Stimulated activated CD4-positive, alpha-beta T cell treated with anti-CD3 and anti-CD28 coated beads, Interleukin-1b, Interleukin-23, amount 100 ng/mL, for 1 hour (primary cell): Measurements from ENCODE around the gene CD99.

Experiments
- DNase-seq, 2 donors: peaks; one replicate each; pipeline ENCODE4 v3.0.0-alpha.2; 2020; ENCODE audit warnings: low read depth in 2 of 2

The CD99 gene

GRCh38 chrX:2698604-2699003 is 7.5 kb downstream of the CD99 start:
- DNase-seq, result no peak

DNA sequence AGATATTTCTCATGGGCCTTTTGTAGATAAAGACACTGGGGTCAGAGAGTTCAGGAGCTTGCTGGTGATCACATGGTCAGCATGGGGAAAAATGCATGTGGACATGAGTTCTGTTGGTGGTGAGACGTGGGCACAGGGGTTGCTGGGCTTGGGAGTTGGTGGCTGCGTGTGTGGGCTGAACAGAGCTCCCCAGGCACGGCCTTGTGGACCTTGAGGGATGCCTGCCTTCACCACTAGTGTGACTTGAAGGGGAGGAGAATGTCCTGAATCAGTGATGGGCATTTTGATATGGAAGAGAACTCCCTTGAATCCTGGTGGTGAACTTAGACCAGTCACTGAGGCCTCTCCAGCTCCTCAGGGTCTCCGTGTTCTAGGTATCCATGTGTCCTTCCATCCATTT is 8.9 kb downstream of the CD99 start:
- DNase-seq, result no peak

GRCh38 chrX:2700405-2701320 is 9.6 kb downstream of the CD99 start:
- no peak for DNase-seq

GRCh38 chrX:2701600-2701999 is 10.5 kb downstream of the CD99 start:
- no peak for DNase-seq

- DNase-seq, result no peak
These were observed 12.9 kb downstream of the CD99 start for GRCh38 chrX:2703991-2704369.

DNA sequence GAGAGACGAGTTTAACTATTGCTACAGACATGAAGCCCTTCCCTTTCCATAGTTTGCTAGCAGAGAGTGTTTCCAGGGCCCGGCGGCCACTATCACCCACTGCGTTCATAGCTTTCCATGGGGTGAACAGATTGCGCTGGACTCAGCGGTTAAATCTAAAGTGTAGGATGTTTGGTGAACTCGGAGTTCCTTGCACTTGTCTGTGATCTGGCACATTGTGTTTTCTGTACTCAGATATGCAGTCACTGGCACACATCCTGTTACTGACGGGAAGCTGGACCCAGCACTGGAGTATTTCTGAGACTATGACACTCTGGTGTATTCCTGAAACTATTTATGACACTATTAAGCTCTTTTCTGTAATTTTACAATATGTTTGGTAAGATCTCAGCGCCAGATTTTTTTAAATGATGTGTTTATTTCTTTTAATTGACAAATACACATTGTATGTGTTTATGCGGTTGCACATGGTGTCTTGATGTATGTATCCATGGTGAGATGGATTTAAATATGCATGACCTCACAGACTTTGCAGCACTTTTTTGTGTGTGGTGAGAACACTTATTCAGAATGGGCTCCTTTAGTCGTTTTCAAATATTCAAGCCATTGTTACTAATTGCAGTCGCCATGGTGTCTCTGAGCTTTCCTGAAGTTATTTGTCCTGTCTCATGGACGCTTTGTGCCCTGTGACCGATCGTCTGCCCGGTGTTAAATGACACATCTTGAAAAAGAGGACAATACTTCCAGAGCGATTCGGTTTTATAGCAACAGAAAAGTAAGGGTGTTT is 14.1 kb downstream of the CD99 start:
- DNase-seq, result no peak

DNA sequence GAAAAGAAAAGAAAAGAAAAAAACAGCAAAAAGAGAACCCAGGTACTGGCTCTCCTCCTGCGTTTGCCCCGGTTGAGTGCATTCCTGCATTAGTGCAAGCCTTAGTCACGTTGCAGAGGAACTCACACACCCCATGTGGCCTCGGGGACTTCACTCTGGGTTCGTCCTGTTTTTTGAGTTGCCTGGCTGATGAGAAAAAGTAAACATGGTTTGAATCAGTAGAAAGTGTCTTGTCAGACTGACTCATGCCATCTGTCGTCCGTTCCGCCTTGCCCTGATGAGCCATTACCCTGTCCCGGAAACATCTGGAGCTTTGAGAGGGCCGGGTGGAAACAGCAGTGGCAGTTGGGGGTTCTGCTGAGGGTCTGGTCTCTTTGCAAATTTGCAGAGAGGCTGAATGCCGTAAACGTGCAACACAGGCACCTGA is 16.3 kb downstream of the CD99 start:
- no peak for DNase-seq

DNA sequence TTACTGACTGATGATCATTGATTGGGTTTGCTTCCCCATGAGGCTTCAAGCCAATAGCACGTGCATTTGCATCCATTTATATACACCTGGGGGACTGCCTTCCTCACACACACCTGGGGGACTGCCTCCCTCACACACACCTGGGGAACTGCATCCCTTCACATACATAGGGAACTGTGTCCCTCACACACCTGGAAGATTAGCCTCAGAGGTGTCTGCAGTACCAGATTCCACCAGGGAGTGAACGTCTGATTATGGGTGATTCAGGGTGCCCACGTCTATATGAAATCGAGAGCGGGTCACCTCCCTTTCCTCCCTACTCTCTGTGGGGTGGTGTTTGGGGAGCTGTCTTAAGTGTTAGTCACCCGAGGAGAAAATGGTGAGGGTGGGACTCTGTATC is 16.9 kb downstream of the CD99 start:
- DNase-seq, result no peak

- no peak for DNase-seq
These were observed 17.6 kb downstream of the CD99 start for GRCh38 chrX:2708592-2709188.

DNA sequence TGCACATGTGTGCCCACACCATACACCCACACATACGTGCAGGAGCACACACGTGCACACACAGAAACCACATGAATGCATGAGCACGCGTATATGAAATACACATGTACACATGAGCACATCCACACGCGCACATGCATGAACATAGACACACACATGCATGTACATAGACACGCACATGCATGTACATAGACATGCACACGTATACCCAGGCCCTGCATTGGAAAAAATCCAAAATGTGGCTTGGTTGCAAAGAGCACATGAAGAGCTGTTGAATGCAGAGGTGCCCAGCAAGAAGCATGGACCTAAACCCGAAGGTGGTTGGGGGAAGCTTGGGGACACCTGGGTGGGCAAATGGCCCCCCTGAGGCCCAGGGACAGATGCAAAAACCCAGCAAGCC is 18.5 kb downstream of the CD99 start:
- no peak for DNase-seq

- DNase-seq, result no peak
These were observed 19.1 kb downstream of the CD99 start for GRCh38 chrX:2710041-2710840.

- DNase-seq, result no peak
These were observed 20.3 kb downstream of the CD99 start for GRCh38 chrX:2711441-2711840.

DNA sequence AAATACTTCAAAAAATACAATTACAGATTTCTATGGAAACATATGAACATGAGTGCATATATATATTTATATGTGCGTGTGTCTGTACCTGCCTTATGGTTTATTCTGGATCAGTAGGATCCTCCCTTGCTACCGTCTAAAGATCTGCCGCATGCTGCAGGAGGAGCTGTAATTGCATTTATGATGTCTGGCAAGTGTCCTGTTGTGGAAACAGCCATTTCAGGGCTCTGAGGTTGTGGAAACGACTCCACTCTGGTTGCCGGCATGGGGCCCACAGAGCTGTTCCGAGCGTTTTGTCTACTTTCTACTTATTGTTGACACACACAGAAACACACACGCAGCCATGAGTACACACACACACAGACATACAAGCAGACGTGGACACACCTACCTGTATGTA is 21.3 kb downstream of the CD99 start:
- no peak for DNase-seq

DNA sequence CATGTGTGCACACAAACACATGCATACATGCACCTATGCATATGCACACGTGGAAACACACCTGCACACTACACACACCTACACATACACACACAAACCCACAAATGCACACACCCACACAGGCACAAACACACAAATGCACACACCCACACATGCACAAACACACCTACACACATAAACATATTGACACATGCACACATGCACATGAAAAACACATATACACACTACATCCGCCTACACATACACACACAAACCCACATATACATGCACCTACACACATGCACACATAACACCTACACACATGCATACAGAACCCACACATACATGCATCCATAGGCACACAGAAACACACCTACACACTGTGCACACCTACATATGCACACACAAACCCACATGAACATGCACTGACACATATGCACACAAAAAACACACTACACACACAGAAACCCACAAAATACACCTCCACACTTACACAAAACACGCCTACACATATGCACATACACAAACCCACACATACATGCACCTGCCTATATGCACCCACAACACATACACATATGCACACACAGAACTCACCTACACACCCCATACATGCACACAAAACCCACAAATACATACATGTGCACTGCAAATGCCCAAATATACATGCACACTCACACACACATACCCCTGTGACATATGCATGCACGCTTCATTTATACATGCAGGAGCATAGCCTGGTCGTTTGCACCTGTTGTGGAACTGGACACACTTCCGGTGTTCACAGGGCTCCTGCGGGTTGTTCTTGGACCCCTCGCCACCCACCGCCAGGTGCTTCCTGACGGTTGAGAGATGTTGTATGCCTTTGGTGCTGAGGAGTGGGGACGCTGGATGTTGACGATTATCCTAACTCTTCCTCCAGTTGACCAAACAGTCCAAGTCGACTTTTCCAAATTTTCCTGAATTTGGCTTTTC is 22.1 kb downstream of the CD99 start:
- DNase-seq, result no peak

DNA sequence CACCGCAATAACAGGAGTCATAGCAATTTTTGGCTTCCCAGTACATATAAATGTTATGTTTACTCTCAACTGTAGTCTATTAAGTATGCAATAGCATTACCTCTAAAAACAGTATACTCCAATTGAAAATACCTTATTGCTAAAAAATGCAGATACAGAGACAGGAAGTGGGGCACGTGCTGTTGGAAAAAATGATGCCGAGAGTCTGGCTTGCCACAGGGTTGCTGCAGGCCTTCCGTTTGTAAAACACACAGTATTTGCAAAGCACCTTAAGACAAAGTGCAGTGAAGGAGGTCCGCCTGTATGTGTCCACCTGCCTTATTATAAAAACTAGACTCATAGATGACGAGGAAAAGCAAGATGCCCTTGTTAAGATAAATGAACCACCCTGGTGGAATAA is 23.5 kb downstream of the CD99 start:
- DNase-seq, result no peak

DNA sequence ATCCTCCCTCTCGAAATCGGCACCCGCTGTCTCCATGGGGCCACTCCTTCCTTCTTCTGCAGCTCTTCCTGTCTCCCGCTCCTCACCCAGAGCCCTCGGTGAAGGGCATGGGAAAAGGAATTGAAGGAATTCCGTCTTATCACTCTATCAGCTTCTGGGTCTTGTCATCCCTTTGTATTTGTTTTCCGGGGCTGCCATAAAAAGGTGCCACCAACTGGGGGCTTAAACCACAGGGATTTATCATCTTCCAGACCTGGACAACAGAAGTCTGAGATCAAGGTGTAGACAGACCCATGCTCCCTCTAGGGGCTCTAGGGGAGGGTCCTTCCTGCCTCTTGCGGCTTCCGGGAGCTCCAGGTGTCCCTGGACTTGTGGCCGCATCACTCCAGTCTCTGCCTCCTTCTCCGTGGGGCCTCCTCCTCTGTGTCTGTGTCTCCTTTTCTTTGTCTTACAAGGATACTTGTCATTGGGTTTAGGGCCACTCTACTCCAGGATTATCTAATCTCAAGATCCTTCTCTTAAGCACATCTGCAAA is 24.0 kb downstream of the CD99 start:
- DNase-seq, result no peak

- no peak for DNase-seq
These were observed 26.2 kb downstream of the CD99 start for GRCh38 chrX:2717312-2717711.

DNA sequence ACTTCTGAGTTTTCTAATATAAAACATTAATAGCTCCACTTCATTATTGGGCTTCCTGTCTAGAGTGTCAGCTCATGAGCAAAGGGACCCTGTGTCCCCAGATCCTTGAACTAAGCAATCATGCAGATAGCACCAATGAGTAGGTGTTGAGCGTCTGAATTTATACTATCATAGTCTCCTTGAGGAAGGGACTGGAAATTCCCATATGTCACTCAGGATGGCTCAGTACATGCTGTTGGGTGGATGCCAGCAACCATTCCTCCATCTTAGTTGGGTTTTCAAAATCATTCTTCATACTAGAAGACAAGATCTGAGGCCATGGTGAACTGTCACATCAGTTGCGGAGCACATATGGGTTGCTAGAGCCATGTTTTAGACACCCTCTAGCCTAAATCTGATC is 27.7 kb downstream of the CD99 start:
- no peak for DNase-seq

DNA sequence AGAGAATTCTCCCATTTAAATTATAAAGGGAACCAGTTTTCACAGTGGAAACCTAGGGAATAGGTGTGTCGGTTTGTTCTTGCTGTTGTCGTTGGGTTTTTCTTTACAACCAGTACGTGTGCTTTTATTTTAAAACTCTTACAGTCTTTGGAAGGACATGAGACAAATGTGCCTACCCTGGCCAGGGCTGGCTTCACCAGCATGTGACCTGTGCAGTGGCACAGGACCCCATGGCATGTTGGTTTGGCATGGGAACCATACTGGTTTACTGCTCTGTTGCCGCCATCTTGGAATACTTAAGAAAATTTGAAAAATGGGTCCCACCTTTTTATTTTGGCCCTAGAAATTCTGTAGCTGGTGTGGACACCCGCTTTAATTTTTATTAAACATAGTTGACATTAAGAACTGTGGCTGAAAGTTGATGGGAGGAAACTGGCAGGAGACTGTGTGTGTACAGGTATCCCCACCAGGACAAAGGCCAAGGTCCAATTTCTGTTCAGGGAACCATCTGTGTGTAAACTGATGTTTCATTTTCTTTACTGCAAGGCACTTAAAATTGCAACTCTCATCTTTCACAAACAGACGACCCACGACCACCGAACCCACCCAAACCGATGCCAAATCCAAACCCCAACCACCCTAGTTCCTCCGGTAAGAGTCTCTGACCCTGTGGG is 28.8 kb downstream of the CD99 start:
- no peak for DNase-seq
